Endothelial cell of umbilical vein (primary cell): Measurements from ENCODE around the gene ANGPTL5. TPM values are rescaled to one million over a fixed set of nuclear protein-coding genes. Genes with fewer than 3 reads are reported as not detected.
A peak's percentile ranks its signal among the peaks of the same experiment; 100 is the strongest.

Source experiments
- BruUV-seq: library from RNA; stranded (reverse); fragments of 400-500 nt; replicated peaks from 2 replicates; lab custom pipeline; 2021; lab: Mats Ljungman, UMichigan
- CTCF ChIA-PET: fragments of 300-600, 350-600 bp; sonication (Branson Sonifier 250); formaldehyde crosslinking; loops from one replicate; lab custom pipeline; 2021; ENCODE audit warnings: antibody characterized with exemption, inconsistent platforms; lab: Charles Lee
- POLR2A ChIA-PET: fragments of 300-600, 350-600 bp; sonication (Branson Sonifier 250); formaldehyde crosslinking; loops from one replicate; lab custom pipeline; 2021; ENCODE audit warnings: antibody characterized with exemption, inconsistent platforms; lab: Charles Lee
- DNase-seq: peaks from one replicate; pipeline ENCODE4 v3.0.0-alpha.2; 2011; ENCODE audit warnings: low read depth, low spot score
- FAIRE-seq: peaks from 2 replicates; lab custom pipeline; 2011; peaks lifted over from hg19 to GRCh38; lab: Jason Lieb, UNC
- H2AFZ ChIP-seq: 2 replicates; pipeline ENCODE4 v1.6.0; 2012; ENCODE audit warnings: low read depth, low read length, control low read depth, inconsistent platforms
- H3K27ac ChIP-seq: 2 replicates; pipeline ENCODE4 v1.5.1; 2011; ENCODE audit warnings: low read depth, mild to moderate bottlenecking, control low read depth, low read length, moderate library complexity; ENCODE audit not compliant: insufficient read depth
- H3K27me3 ChIP-seq, 2 experiments: 2 replicates each; pipeline versions ENCODE4 v1.6.0 to v1.6.1; 2011; ENCODE audit warnings: low read length in 2 of 2, mixed read lengths in 1 of 2; ENCODE audit not compliant: control insufficient read depth in 2 of 2, insufficient read depth in 2 of 2
- H3K36me3 ChIP-seq, 2 experiments: 2 replicates in 1 of 2; 3 replicates in 1 of 2; pipeline ENCODE4 v1.5.1; 2011; ENCODE audit warnings: low read length in 2 of 2, mild to moderate bottlenecking in 1 of 2, moderate library complexity in 1 of 2; ENCODE audit not compliant: control insufficient read depth in 2 of 2, insufficient read depth in 2 of 2; ENCODE audit errors: extremely low read depth in 1 of 2
- H3K4me1 ChIP-seq: 3 replicates; pipeline ENCODE4 v1.5.1; 2011; ENCODE audit warnings: mild to moderate bottlenecking, low read length; ENCODE audit not compliant: control insufficient read depth, insufficient read depth; ENCODE audit errors: extremely low read depth
- H3K4me2 ChIP-seq: 2 replicates; pipeline ENCODE4 v1.6.1; 2011; ENCODE audit warnings: low read length, control low read depth, mixed read lengths; ENCODE audit not compliant: insufficient read depth
- H3K4me3 ChIP-seq, 3 experiments: fragments of 200-600 bp in 1 of 3; sonication (generic), shearing (Covaris generic) in 1 of 3; replicated peaks in 1 of 3; 2 replicates each; pipeline ENCODE4 v1.5.1; 2011 to 2016; ENCODE audit warnings: control low read depth in 3 of 3, low read length in 3 of 3, mild to moderate bottlenecking in 2 of 3, inconsistent platforms in 1 of 3, low read depth in 1 of 3, moderate library complexity in 1 of 3; ENCODE audit not compliant: insufficient read depth in 1 of 3
- H3K79me2 ChIP-seq: 2 replicates; pipeline ENCODE4 v1.6.0; 2012; ENCODE audit warnings: low read length, inconsistent platforms; ENCODE audit not compliant: control insufficient read depth, insufficient read depth
- H3K9ac ChIP-seq: replicated peaks from 2 replicates; pipeline ENCODE3; 2011; ENCODE audit warnings: low read length, control low read depth; ENCODE audit not compliant: insufficient read depth; ENCODE audit errors: extremely low read depth
- H3K9me1 ChIP-seq: replicated peaks from 3 replicates; pipeline ENCODE4 v1.6.0; 2011; ENCODE audit warnings: mild to moderate bottlenecking, low read length; ENCODE audit not compliant: control insufficient read depth, insufficient read depth; ENCODE audit errors: extremely low read depth
- H3K9me3 ChIP-seq: replicated peaks from 2 replicates; pipeline ENCODE4 v1.5.1; 2012; ENCODE audit warnings: low read length, inconsistent platforms; ENCODE audit not compliant: control insufficient read depth, insufficient read depth
- H4K20me1 ChIP-seq: replicated peaks from 2 replicates; pipeline ENCODE3; 2011; ENCODE audit warnings: mild to moderate bottlenecking, low read length; ENCODE audit not compliant: control insufficient read depth, insufficient read depth; ENCODE audit errors: extremely low read depth
- CTCF ChIP-seq, 2 donors: IDR thresholded peaks; 1 replicate in 1 of 2; 2 replicates in 1 of 2; pipeline ENCODE4 v1.5.1; 2011; ENCODE audit warnings: low read length in 2 of 2, mild to moderate bottlenecking in 2 of 2, moderate library complexity in 2 of 2, control low read depth in 1 of 2, inconsistent platforms in 1 of 2, low read depth in 1 of 2; ENCODE audit not compliant: insufficient read depth in 1 of 2; ENCODE audit errors: extremely low read depth in 1 of 2
- EZH2 ChIP-seq: IDR thresholded peaks from 2 replicates; pipeline ENCODE4 v1.6.1; 2012; ENCODE audit warnings: borderline replicate concordance, low read depth, mild to moderate bottlenecking, moderate library complexity, low read length, inconsistent platforms; ENCODE audit not compliant: severe bottlenecking
- FOS ChIP-seq: IDR thresholded peaks from 2 replicates; pipeline ENCODE4 v1.6.1; 2011; ENCODE audit warnings: mild to moderate bottlenecking, low read length, moderate library complexity, borderline replicate concordance; ENCODE audit not compliant: insufficient read depth
- GATA2 ChIP-seq: IDR thresholded peaks from 2 replicates; pipeline ENCODE4 v1.7.0; 2011; ENCODE audit warnings: low read depth, mild to moderate bottlenecking, moderate library complexity, mixed read lengths, low read length; ENCODE audit not compliant: insufficient read length, insufficient read depth
- JUN ChIP-seq: IDR thresholded peaks from 2 replicates; pipeline ENCODE4 v1.6.1; 2011; ENCODE audit warnings: borderline replicate concordance, low read depth; ENCODE audit not compliant: insufficient read length, insufficient read depth
- MAX ChIP-seq: IDR thresholded peaks from 2 replicates; pipeline ENCODE4 v1.6.1; 2011; ENCODE audit not compliant: insufficient read depth, insufficient read length
- MYC ChIP-seq: IDR thresholded peaks from one replicate; pipeline ENCODE4 v1.6.1; 2011; ENCODE audit warnings: mild to moderate bottlenecking, low read depth, low read length
- POLR2A ChIP-seq: IDR thresholded peaks from 2 replicates; pipeline ENCODE4 v1.6.1; 2012; ENCODE audit warnings: low read depth, mild to moderate bottlenecking, control low read depth, low read length
- POLR2AphosphoS5 ChIP-seq: IDR thresholded peaks from 2 replicates; pipeline ENCODE4 v1.6.1; 2012; ENCODE audit warnings: low read depth, mild to moderate bottlenecking, control low read depth, low read length, moderate library complexity; ENCODE audit not compliant: insufficient read depth
- dilution Hi-C: fragments of 300-500 bp; cut with MboI; formaldehyde crosslinking; loops from one replicate; pipeline ENCODE4 v1.15.0; 2019; ENCODE audit warnings: low sequenced_read_pairs; ENCODE audit not compliant: extremely low pct_ligation_motif_present
- intact Hi-C: fragments of 100-400 bp; cut with micrococcal nuclease; formaldehyde crosslinking; loops from one replicate; pipeline ENCODE4 v1.10.0; 2022
- polyA plus RNA-seq, 4 experiments: library from polyadenylated mRNA; depleted of rRNA in 3 of 4; stranded (reverse) in 3 of 4; unstranded in 1 of 4; fragments of >200 nt; gene quantifications; 2 replicates each; pipeline versions ENCODE4 v1.2.1 to v1.2.3, GENCODE V29; 2011 to 2012; ENCODE audit warnings: missing spikeins in 1 of 4
- total RNA-seq: library from RNA; stranded (reverse); gene quantifications from 2 replicates; pipeline ENCODE4 v1.2.3, GENCODE V29; 2021

ANGPTL5 gene
- total and polyA plus RNA-seq, 2 donors (not counting 3 experiments of a cell fraction or from before 2014, with no cell fraction given): 0.12 TPM; not detected in 1

- H3K79me2 ChIP-seq: peaks cover 2% of the 10 kb centered on the region
- no peaks in the 10 kb centered on the region for H3K36me3 ChIP-seq
- H2AFZ ChIP-seq: peak overlapping the region; percentile 2
- peaks cover 42% of the 10 kb centered on the region for H3K4me1 ChIP-seq
- no peaks in the 10 kb centered on the region for H4K20me1 ChIP-seq
- intact Hi-C loops: loop anchor here (1.0 to 10.0 kb wide), 4 partner anchors 264 to 1713 kb away; no protein-coding TSS in a partner anchor
- FAIRE-seq: no peak
- TSS peak; percentile 87 for BruUV-seq
- dilution Hi-C loops: no loop called here
- H3K4me3 ChIP-seq: peak overlapping the region; percentile 13 to 81 (median 73)
- no peak for DNase-seq
- ChIA-PET POLR2A (interaction anchor here (1.1 kb wide), 1 partner anchor 51 kb away, joined by 7 read pairs; no protein-coding TSS in a partner anchor), CTCF (interaction anchor here (0.6 to 4.5 kb wide), 14 partner anchors 8 to 96 kb away, joined by 3 to 51 read pairs (median 3); no protein-coding TSS in a partner anchor)
- H3K9ac ChIP-seq: peak overlapping the region; percentile 89
- H3K27ac ChIP-seq: peak overlapping the region; percentile 100
- no peaks in the 10 kb centered on the region for H3K9me1 ChIP-seq
- TF ChIP-seq MYC: no peak
- TF ChIP-seq GATA2: no peak
- TF ChIP-seq EZH2: no peak
- TF ChIP-seq JUN: no peak
- H3K4me2 ChIP-seq: peak overlapping the region; percentile 90
- H3K9me3 ChIP-seq: no peaks in the 10 kb centered on the region
- no peaks in the 10 kb centered on the region for H3K27me3 ChIP-seq
Observed at GRCh38 chr11:101914341-101914737, 2.0 kb downstream of the ANGPTL5 start.

- CTCF ChIA-PET: interaction anchor here (1.0 to 4.5 kb wide), 6 partner anchors 9 to 94 kb away, joined by 4 to 51 read pairs (median 7); no protein-coding TSS in a partner anchor
- dilution Hi-C loops (no loop called here), intact Hi-C loops (loop anchor here (1.0 to 10.0 kb wide), 5 partner anchors 43 to 1714 kb away; no protein-coding TSS in a partner anchor)
Observed at GRCh38 chr11:101913656-101914055, 2.7 kb downstream of the ANGPTL5 start.

More at GRCh38 chr11:101913656-101914055, 2.7 kb downstream of the ANGPTL5 start:
- no TSS peak for BruUV-seq
- Histone ChIP-seq H3K36me3 (no peaks in the 10 kb centered on the region), H3K27me3 (no peaks in the 10 kb centered on the region), H3K4me1 (peaks cover 42% of the 10 kb centered on the region), H3K27ac (peak overlapping the region; percentile 100), H4K20me1 (no peaks in the 10 kb centered on the region), H3K9ac (peak overlapping the region; percentile 89), H3K9me1 (no peaks in the 10 kb centered on the region), H3K4me2 (peak overlapping the region; percentile 90), H3K4me3 (no peak overlapping the region), H2AFZ (no peak overlapping the region), H3K9me3 (no peaks in the 10 kb centered on the region), H3K79me2 (peaks cover 2% of the 10 kb centered on the region)
- TF ChIP-seq MAX (no peak), POLR2A (no peak), JUN (no peak), POLR2AphosphoS5 (no peak), MYC (no peak), GATA2 (no peak), FOS (no peak), EZH2 (no peak), CTCF (IDR thresholded peaks at IDR 0.05; ENCODE audit: extremely low read depth in 1 of 2, insufficient read depth in 1 of 2, low read depth in 1 of 2, low read length in 2 of 2) (no peak)
- FAIRE-seq: no peak
- POLR2A ChIA-PET: interaction anchor here (1.3 kb wide), 1 partner anchor 50 kb away, joined by 6 read pairs; no protein-coding TSS in a partner anchor
- peak; percentile 33 for DNase-seq
